Tibial nerve (tissue), 4 donors: ENCODE measurements around the gene SFMBT2.
"Not testable (repeated sequence)": the region's sequence is repeated elsewhere in the genome, so short reads cannot be mapped to it uniquely, and the experiment has no call there.

Experiments
- EP300 ChIP-seq, 2 donors: sonication (generic); formaldehyde crosslinking; IDR thresholded peaks; one replicate each; pipeline ENCODE4 v1.6.1; 2017; ENCODE audit warnings: antibody characterized with exemption in 2 of 2, mild to moderate bottlenecking in 1 of 2
- TF ChIP-seq, protein P1 (sequence below), 5 experiments: fragments of 200-600 bp in 3 of 5; fragments of 450-650 bp in 2 of 5; sonication (generic) in 3 of 5; IDR thresholded peaks; one replicate each; pipeline ENCODE4 v1.5.1; 2016 to 2019; ENCODE audit warnings: antibody characterized with exemption in 5 of 5, mild to moderate bottlenecking in 3 of 5, moderate library complexity in 2 of 5

DNA sequence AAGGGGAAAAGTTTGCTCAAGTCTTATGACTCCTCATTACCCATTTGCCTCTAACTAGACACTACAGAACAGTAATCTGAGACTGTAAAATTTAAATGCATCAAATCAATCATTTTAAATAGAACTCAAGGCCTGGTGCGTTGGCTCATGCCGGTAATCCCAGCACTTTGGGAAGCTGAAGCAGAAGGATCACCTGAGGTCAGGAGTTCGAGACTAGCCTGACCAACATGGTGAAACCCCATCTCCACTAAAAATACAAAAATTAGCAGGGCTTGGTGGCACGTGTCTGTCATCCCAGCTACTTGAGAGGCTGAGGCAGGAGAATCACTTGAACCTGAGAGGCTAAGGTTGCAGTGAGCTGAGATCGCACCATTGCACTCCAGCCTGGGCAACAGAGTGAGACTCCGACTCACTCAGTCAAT is 20.1 kb downstream of the SFMBT2 start:
- TF ChIP-seq, protein P1, sequence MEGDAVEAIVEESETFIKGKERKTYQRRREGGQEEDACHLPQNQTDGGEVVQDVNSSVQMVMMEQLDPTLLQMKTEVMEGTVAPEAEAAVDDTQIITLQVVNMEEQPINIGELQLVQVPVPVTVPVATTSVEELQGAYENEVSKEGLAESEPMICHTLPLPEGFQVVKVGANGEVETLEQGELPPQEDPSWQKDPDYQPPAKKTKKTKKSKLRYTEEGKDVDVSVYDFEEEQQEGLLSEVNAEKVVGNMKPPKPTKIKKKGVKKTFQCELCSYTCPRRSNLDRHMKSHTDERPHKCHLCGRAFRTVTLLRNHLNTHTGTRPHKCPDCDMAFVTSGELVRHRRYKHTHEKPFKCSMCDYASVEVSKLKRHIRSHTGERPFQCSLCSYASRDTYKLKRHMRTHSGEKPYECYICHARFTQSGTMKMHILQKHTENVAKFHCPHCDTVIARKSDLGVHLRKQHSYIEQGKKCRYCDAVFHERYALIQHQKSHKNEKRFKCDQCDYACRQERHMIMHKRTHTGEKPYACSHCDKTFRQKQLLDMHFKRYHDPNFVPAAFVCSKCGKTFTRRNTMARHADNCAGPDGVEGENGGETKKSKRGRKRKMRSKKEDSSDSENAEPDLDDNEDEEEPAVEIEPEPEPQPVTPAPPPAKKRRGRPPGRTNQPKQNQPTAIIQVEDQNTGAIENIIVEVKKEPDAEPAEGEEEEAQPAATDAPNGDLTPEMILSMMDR (IDR thresholded peaks at IDR 0.05), result not testable (repeated sequence)
- not testable (repeated sequence) for TF ChIP-seq EP300 (IDR thresholded peaks at IDR 0.05)
